ENCODE data around the gene ETNK1. TPM values are rescaled to one million over a fixed set of nuclear protein-coding genes. Genes with fewer than 3 reads are reported as not detected.

Gene ETNK1
- total RNA-seq, 1 experiment from 2014 or later: 70.1 TPM

DNA sequence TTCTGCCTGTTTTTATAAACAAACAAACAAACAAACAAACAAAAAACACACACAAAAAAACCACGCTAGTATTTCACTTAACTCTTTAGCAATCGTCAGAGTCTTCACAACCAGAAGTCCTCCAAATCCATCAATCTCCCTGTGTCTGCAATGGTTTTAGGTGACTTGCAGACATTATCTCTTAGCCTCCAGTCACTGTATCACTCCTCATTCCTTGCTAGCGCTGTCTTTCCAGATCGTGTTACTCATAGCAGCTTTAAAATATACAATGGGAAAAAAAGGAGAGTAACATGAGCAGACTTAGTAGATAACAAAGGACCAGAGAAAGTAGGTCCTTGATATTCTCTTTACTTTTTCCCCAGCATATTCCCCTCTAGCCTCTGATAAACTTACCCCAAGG lies 15.5 kb upstream of the ETNK1 start:
- Mint-ChIP-seq H3K36me3 (ENCODE audit: insufficient read depth in 1 of 3, low read depth in 3 of 3) (peaks cover 8 to 19% (median 19%) of the 10 kb centered on the region in 3 experiments), H3K9me3 (peaks cover 20 to 26% of the 10 kb centered on the region in 2 experiments), H3K4me3 (no peak overlapping the region), H3K4me1 (peaks cover 4 to 5% of the 10 kb centered on the region in 2 experiments; a peak in 2 of 4 replicates), H3K27ac (peak overlapping the region in 1 of 3 experiments; percentile 1; a peak in 2 of 7 replicates), H3K27me3 (ENCODE audit: low read depth) (no peaks in the 10 kb centered on the region)
- TF ChIP-seq, protein P1, sequence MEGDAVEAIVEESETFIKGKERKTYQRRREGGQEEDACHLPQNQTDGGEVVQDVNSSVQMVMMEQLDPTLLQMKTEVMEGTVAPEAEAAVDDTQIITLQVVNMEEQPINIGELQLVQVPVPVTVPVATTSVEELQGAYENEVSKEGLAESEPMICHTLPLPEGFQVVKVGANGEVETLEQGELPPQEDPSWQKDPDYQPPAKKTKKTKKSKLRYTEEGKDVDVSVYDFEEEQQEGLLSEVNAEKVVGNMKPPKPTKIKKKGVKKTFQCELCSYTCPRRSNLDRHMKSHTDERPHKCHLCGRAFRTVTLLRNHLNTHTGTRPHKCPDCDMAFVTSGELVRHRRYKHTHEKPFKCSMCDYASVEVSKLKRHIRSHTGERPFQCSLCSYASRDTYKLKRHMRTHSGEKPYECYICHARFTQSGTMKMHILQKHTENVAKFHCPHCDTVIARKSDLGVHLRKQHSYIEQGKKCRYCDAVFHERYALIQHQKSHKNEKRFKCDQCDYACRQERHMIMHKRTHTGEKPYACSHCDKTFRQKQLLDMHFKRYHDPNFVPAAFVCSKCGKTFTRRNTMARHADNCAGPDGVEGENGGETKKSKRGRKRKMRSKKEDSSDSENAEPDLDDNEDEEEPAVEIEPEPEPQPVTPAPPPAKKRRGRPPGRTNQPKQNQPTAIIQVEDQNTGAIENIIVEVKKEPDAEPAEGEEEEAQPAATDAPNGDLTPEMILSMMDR (conservative IDR thresholded peaks at IDR 0.05): no peak
- Histone ChIP-seq H4K91ac (ENCODE audit: insufficient read length, low read depth, low read length) (no peak overlapping the region), H3K9ac (ENCODE audit: extremely low read depth, insufficient read length, low read length) (no peak overlapping the region), H2AK5ac (ENCODE audit: insufficient read length, low read length) (no peak overlapping the region), H3K79me2 (ENCODE audit: insufficient read depth, low read length) (no peaks in the 10 kb centered on the region), H3K23me2 (ENCODE audit: insufficient read length, low read depth, low read length, poor library complexity, severe bottlenecking) (no peaks in the 10 kb centered on the region), H3K4me1 (ENCODE audit: insufficient read depth, low read length) (no peaks in the 10 kb centered on the region), H2AFZ (ENCODE audit: low read length) (no peak overlapping the region), H2BK20ac (ENCODE audit: low read depth, low read length, poor library complexity, severe bottlenecking) (no peak overlapping the region), H3K14ac (ENCODE audit: insufficient read depth, low read length) (no peak overlapping the region), H3T11ph (ENCODE audit: low read length) (no peak overlapping the region), H4K8ac (replicated peaks; ENCODE audit: insufficient read length, low read depth, low read length) (no peak overlapping the region), H3K4ac (ENCODE audit: low read depth, low read length) (no peak overlapping the region), H3K9me3 (ENCODE audit: control insufficient read depth, low read depth, low read length) (no peaks in the 10 kb centered on the region), H2BK5ac (ENCODE audit: insufficient read length, low read length) (no peak overlapping the region), H2BK120ac (ENCODE audit: low read depth, low read length, poor library complexity, severe bottlenecking) (no peak overlapping the region), H2BK15ac (ENCODE audit: low read depth, low read length) (no peak overlapping the region), H3K27ac (ENCODE audit: insufficient read length, low read depth, low read length) (no peak overlapping the region), H4K5ac (ENCODE audit: insufficient read length, low read depth, low read length) (no peak overlapping the region), H3K18ac (ENCODE audit: insufficient read length, low read depth, low read length) (no peak overlapping the region), H3K23ac (ENCODE audit: insufficient read length, low read depth, low read length) (no peak overlapping the region), H3K56ac (ENCODE audit: insufficient read length, low read depth, low read length) (no peak overlapping the region), H3K79me1 (ENCODE audit: insufficient read depth, low read depth, low read length, poor library complexity, severe bottlenecking) (no peaks in the 10 kb centered on the region), H4K20me1 (ENCODE audit: control insufficient read depth, insufficient read depth, insufficient read length) (no peaks in the 10 kb centered on the region), H3K27me3 (ENCODE audit: insufficient read depth, low read length) (no peaks in the 10 kb centered on the region), H3K4me2 (ENCODE audit: insufficient read depth, insufficient read length, low read length) (no peak overlapping the region), H2BK12ac (ENCODE audit: insufficient read length, low read depth, low read length) (no peak overlapping the region)
- DNase-seq: no peak
- no CpG with 5 or more reads among the region's 4 CpGs for WGBS (ENCODE audit: extremely low coverage, insufficient read length, low lambda C conversion rate)
